Esophagus (tissue), 2 donors: Measurements from ENCODE around the gene RELL1. TPM values are rescaled to one million over a fixed set of nuclear protein-coding genes. Genes with fewer than 3 reads are reported as not detected.

ENCODE experiments used
- H3K27ac ChIP-seq, 2 donors: one replicate each; pipeline ENCODE4 v1.5.1; 2013; ENCODE audit warnings: low read depth in 2 of 2, mild to moderate bottlenecking in 2 of 2, inconsistent platforms in 1 of 2, low read length in 1 of 2, moderate library complexity in 1 of 2
- H3K27me3 ChIP-seq, 2 donors: one replicate each; pipeline ENCODE4 v1.6.1; 2013; ENCODE audit warnings: low read length in 2 of 2, control low read depth in 1 of 2, mild to moderate bottlenecking in 1 of 2; ENCODE audit not compliant: insufficient read depth in 2 of 2, control insufficient read depth in 1 of 2
- H3K36me3 ChIP-seq, 2 donors: one replicate each; pipeline ENCODE4 v1.6.1; 2013; ENCODE audit warnings: low read length in 1 of 2; ENCODE audit not compliant: control insufficient read depth in 2 of 2, insufficient read depth in 2 of 2
- H3K4me1 ChIP-seq, 2 donors: one replicate each; pipeline ENCODE4 v1.6.1; 2013; ENCODE audit warnings: low read length in 1 of 2; ENCODE audit not compliant: control insufficient read depth in 2 of 2, insufficient read depth in 2 of 2
- H3K4me3 ChIP-seq, 2 donors: one replicate each; pipeline ENCODE4 v1.5.1; 2013; ENCODE audit warnings: low read length in 2 of 2, mild to moderate bottlenecking in 2 of 2, low read depth in 1 of 2, moderate library complexity in 1 of 2
- H3K9me3 ChIP-seq, 2 donors: one replicate each; pipeline ENCODE4 v1.6.1; 2013; ENCODE audit warnings: mild to moderate bottlenecking in 2 of 2, low read depth in 1 of 2, low read length in 1 of 2, moderate library complexity in 1 of 2; ENCODE audit not compliant: control insufficient read depth in 2 of 2, insufficient read depth in 1 of 2
- WGBS, 2 donors: extraction: QIAGEN DNeasy Blood & Tissue Kit; methylation state at CpG; one replicate each; pipeline ENCODE4 v1.1.7; 2013; 5-methylcytosine and 5-hydroxymethylcytosine counted together
- polyA plus RNA-seq, 2 donors: library from polyadenylated mRNA; stranded (reverse); fragments of 200-250 nt; gene quantifications; one replicate each; pipeline ENCODE4 v1.2.3, GENCODE V29; 2013
- donor health status: healthy with polysubstance abuse.
- donor health status: Bipolar disorder and iron deficiency.

Gene RELL1
- polyA plus RNA-seq, 2 donors = 2.1 to 2.8 TPM

GRCh38 chr4:37631551-37631950, 54.6 kb downstream of the RELL1 start:
- Histone ChIP-seq H3K36me3 (peaks cover 4 to 17% of the 10 kb centered on the region in 2 donors), H3K27me3 (no peaks in the 10 kb centered on the region), H3K9me3 (no peaks in the 10 kb centered on the region), H3K27ac (no peak overlapping the region), H3K4me1 (no peaks in the 10 kb centered on the region), H3K4me3 (no peak overlapping the region)
- 41 to 61% methylated on average over 2 of the region's 2 CpGs for WGBS, 2 donors

GRCh38 chr4:37629713-37630112, 56.5 kb downstream of the RELL1 start:
- Histone ChIP-seq H3K36me3 (peaks cover 4 to 17% of the 10 kb centered on the region in 2 donors), H3K4me3 (no peak overlapping the region), H3K27ac (no peak overlapping the region), H3K9me3 (no peaks in the 10 kb centered on the region), H3K27me3 (no peaks in the 10 kb centered on the region), H3K4me1 (no peaks in the 10 kb centered on the region)
- 70 to 82% methylated on average over 6 of the region's 6 CpGs for WGBS, 2 donors

GRCh38 chr4:37628977-37629609, 57.1 kb downstream of the RELL1 start:
- H3K27ac ChIP-seq = no peak overlapping the region

GRCh38 chr4:37627263-37627662, 58.9 kb downstream of the RELL1 start:
- Histone ChIP-seq H3K4me1 (no peaks in the 10 kb centered on the region), H3K27me3 (no peaks in the 10 kb centered on the region), H3K4me3 (no peak overlapping the region), H3K27ac (no peak overlapping the region), H3K36me3 (peaks cover 4 to 10% of the 10 kb centered on the region in 2 donors), H3K9me3 (no peaks in the 10 kb centered on the region)
- 85 to 86% methylated on average over 3 of the region's 3 CpGs for WGBS, 2 donors

More at GRCh38 chr4:37628977-37629609, 57.1 kb downstream of the RELL1 start:
- no peaks in the 10 kb centered on the region for H3K27me3 ChIP-seq
- no peak overlapping the region for H3K4me3 ChIP-seq
- no peaks in the 10 kb centered on the region for H3K9me3 ChIP-seq
- WGBS, 2 donors = 68 to 74% methylated on average over 4 of the region's 4 CpGs
- H3K36me3 ChIP-seq = peaks cover 4 to 16% of the 10 kb centered on the region in 2 donors
- no peaks in the 10 kb centered on the region for H3K4me1 ChIP-seq

- Histone ChIP-seq H3K27me3 (no peaks in the 10 kb centered on the region), H3K27ac (no peak overlapping the region), H3K36me3 (peaks cover 0 to 5% of the 10 kb centered on the region in 2 donors), H3K4me1 (no peaks in the 10 kb centered on the region), H3K4me3 (no peak overlapping the region), H3K9me3 (no peaks in the 10 kb centered on the region)
- WGBS, 2 donors = 94 to 97% methylated on average over 1 of the region's 1 CpG
These were observed 60.7 kb downstream of the RELL1 start for GRCh38 chr4:37625499-37625898.

- H3K27me3 ChIP-seq = no peaks in the 10 kb centered on the region
- H3K36me3 ChIP-seq = no peaks in the 10 kb centered on the region
- no peaks in the 10 kb centered on the region for H3K9me3 ChIP-seq
- H3K4me1 ChIP-seq = no peaks in the 10 kb centered on the region
- H3K27ac ChIP-seq = no peak overlapping the region
- no peak overlapping the region for H3K4me3 ChIP-seq
- WGBS, 2 donors = 84 to 93% methylated on average over 8 of the region's 8 CpGs
These were observed 62.2 kb downstream of the RELL1 start for GRCh38 chr4:37623940-37624339.

- H3K4me3 ChIP-seq = no peak overlapping the region
- no peaks in the 10 kb centered on the region for H3K9me3 ChIP-seq
- no peaks in the 10 kb centered on the region for H3K36me3 ChIP-seq
- WGBS, 2 donors = 84 to 88% methylated on average over 4 of the region's 4 CpGs
- no peak overlapping the region for H3K27ac ChIP-seq
- no peaks in the 10 kb centered on the region for H3K27me3 ChIP-seq
- no peaks in the 10 kb centered on the region for H3K4me1 ChIP-seq
These were observed 63.1 kb downstream of the RELL1 start for GRCh38 chr4:37623125-37623524.

- no peak overlapping the region for H3K4me3 ChIP-seq
- no peaks in the 10 kb centered on the region for H3K36me3 ChIP-seq
- H3K9me3 ChIP-seq = no peaks in the 10 kb centered on the region
- H3K4me1 ChIP-seq = no peaks in the 10 kb centered on the region
- no peaks in the 10 kb centered on the region for H3K27me3 ChIP-seq
- H3K27ac ChIP-seq = no peak overlapping the region
These were observed 66.0 kb downstream of the RELL1 start for GRCh38 chr4:37620176-37620575.

- no peak overlapping the region for H3K27ac ChIP-seq
- H3K4me3 ChIP-seq = no peak overlapping the region
- no peaks in the 10 kb centered on the region for H3K9me3 ChIP-seq
- no peaks in the 10 kb centered on the region for H3K4me1 ChIP-seq
- H3K36me3 ChIP-seq = no peaks in the 10 kb centered on the region
- 93 to 95% methylated on average over 3 of the region's 3 CpGs for WGBS, 2 donors
- H3K27me3 ChIP-seq = no peaks in the 10 kb centered on the region
These were observed 70.5 kb downstream of the RELL1 start for GRCh38 chr4:37615720-37616063.

- no peaks in the 10 kb centered on the region for H3K4me1 ChIP-seq
- WGBS, 2 donors = 82 to 88% methylated on average over 5 of the region's 5 CpGs
- H3K9me3 ChIP-seq = no peaks in the 10 kb centered on the region
- no peak overlapping the region for H3K27ac ChIP-seq
- H3K4me3 ChIP-seq = no peak overlapping the region
- H3K27me3 ChIP-seq = no peaks in the 10 kb centered on the region
- no peaks in the 10 kb centered on the region for H3K36me3 ChIP-seq
These were observed 71.0 kb downstream of the RELL1 start for GRCh38 chr4:37615059-37615719.
